Measurements from ENCODE around the gene DEDD. TPM values are rescaled to one million over a fixed set of nuclear protein-coding genes. Genes with fewer than 3 reads are reported as not detected.

DEDD gene
- polyA plus RNA-seq, 1 of the 3 experiments (the other 2 are of a cell fraction), result 45.0 TPM

GRCh38 chr1:161157867-161158266 lies 25.4 kb upstream of the DEDD start:
- Histone ChIP-seq H3K36me3 (replicated peaks in 1 of 2; ENCODE audit: control insufficient read depth in 1 of 2, insufficient read depth in 2 of 2, low read length in 1 of 2) (peaks cover 4 to 42% of the 10 kb centered on the region in 2 experiments), H3F3A (replicated peaks; ENCODE audit: insufficient read depth) (peaks cover 8% of the 10 kb centered on the region), H3K9me2 (no peaks in the 10 kb centered on the region), H3K27me3 (ENCODE audit: insufficient read depth) (no peaks in the 10 kb centered on the region), H3K27ac (ENCODE audit: low read depth in 2 of 2, low read length in 1 of 2) (no peak overlapping the region), H3K4me1 (ENCODE audit: control insufficient read depth in 1 of 2, insufficient read depth in 2 of 2, low read depth in 1 of 2, low read length in 1 of 2) (peaks cover 0 to 31% of the 10 kb centered on the region in 2 experiments; a peak in 3 of 4 replicates), H3K79me2 (ENCODE audit: insufficient read depth) (peaks cover 33% of the 10 kb centered on the region), H2AFZ (ENCODE audit: low read depth) (no peak overlapping the region), H4K20me1 (ENCODE audit: insufficient read depth) (no peaks in the 10 kb centered on the region), H3K4me3 (ENCODE audit: low read depth in 2 of 2, low read length in 1 of 2) (no peak overlapping the region), H3K4me2 (no peak overlapping the region), H3K9me3 (no peaks in the 10 kb centered on the region), H3K9ac (no peak overlapping the region)
- CTCF ChIA-PET, result interaction anchor here (0.6 to 1.5 kb wide), 7 partner anchors 8 to 46 kb away, joined by 3 to 5 read pairs (median 4); partner anchors contain the start of genes NIT1, PFDN2 and PPOX
- WGBS (ENCODE audit: low lambda C conversion rate), result 89% methylated on average over 1 of the region's 1 CpG
- POLR2A ChIA-PET, result interaction anchor here (0.7 kb wide), 1 partner anchor 433 kb away, joined by 6 read pairs; no protein-coding TSS in a partner anchor
- no peak for DNase-seq
- no peak for TF ChIP-seq NFIC (IDR thresholded peaks at IDR 0.05; ENCODE audit: borderline replicate concordance)
- TF ChIP-seq EP300 (IDR thresholded peaks at IDR 0.05; ENCODE audit: borderline replicate concordance in 1 of 2, low read depth in 1 of 2, low read length in 1 of 2), result no peak
- TF ChIP-seq EZH2phosphoT487 (IDR thresholded peaks at IDR 0.05; ENCODE audit: borderline replicate concordance, low read depth), result no peak
- TF ChIP-seq GABPA (IDR thresholded peaks at IDR 0.05; ENCODE audit: low read depth), result no peak
- TF ChIP-seq POLR2AphosphoS5 (IDR thresholded peaks at IDR 0.05; ENCODE audit: low read depth, low read length), result no peak
- no peak for TF ChIP-seq CHD2 (IDR thresholded peaks at IDR 0.05; ENCODE audit: low read length, partially characterized antibody)
- no peak for TF ChIP-seq SIN3A (IDR thresholded peaks at IDR 0.05; ENCODE audit: borderline replicate concordance, low read depth, low read length)
- TF ChIP-seq MEF2A (IDR thresholded peaks at IDR 0.05; ENCODE audit: borderline replicate concordance, low read depth), result no peak
- TF ChIP-seq USF2 (IDR thresholded peaks at IDR 0.05; ENCODE audit: borderline replicate concordance, low read depth, low read length), result no peak
- no peak for TF ChIP-seq SMC3 (IDR thresholded peaks at IDR 0.05; ENCODE audit: low read depth, low read length)
- TF ChIP-seq ZBTB33 (IDR thresholded peaks at IDR 0.05; ENCODE audit: borderline replicate concordance, low read depth), result no peak

- H3K4me1 ChIP-seq (ENCODE audit: control insufficient read depth in 1 of 2, insufficient read depth in 2 of 2, low read depth in 1 of 2, low read length in 1 of 2), result peaks cover 0 to 10% of the 10 kb centered on the region in 2 experiments; a peak in 3 of 4 replicates
- CTCF ChIA-PET, result interaction anchor here (0.8 to 1.6 kb wide), 5 partner anchors 11 to 82 kb away, joined by 3 to 5 read pairs (median 3); no protein-coding TSS in a partner anchor
- H3K79me2 ChIP-seq (ENCODE audit: insufficient read depth), result peaks cover 16% of the 10 kb centered on the region
- peak within 1 kb of the TSS; percentile 97 for H3K27ac ChIP-seq (ENCODE audit: low read depth in 2 of 2, low read length in 1 of 2)
- peak; percentile 79 for DNase-seq
- peak within 1 kb of the TSS; percentile 97 for H3K9ac ChIP-seq
- no peaks in the 10 kb centered on the region for H3K9me3 ChIP-seq
- POLR2A ChIA-PET, result interaction anchor here (0.6 to 1.3 kb wide), 5 partner anchors 12 to 109 kb away, joined by 3 to 12 read pairs (median 3); partner anchors contain the start of genes DEDD, KLHDC9, PPOX and USF1
- H3F3A ChIP-seq (replicated peaks; ENCODE audit: insufficient read depth), result peaks cover 4% of the 10 kb centered on the region
- peak within 1 kb of the TSS; percentile 93 for H2AFZ ChIP-seq (ENCODE audit: low read depth)
- 2% methylated on average over 30 of the region's 33 CpGs for WGBS (ENCODE audit: low lambda C conversion rate)
- peaks cover 4 to 19% of the 10 kb centered on the region in 2 experiments for H3K36me3 ChIP-seq (replicated peaks in 1 of 2; ENCODE audit: control insufficient read depth in 1 of 2, insufficient read depth in 2 of 2, low read length in 1 of 2)
- no peaks in the 10 kb centered on the region for H4K20me1 ChIP-seq (ENCODE audit: insufficient read depth)
- H3K27me3 ChIP-seq (ENCODE audit: insufficient read depth), result no peaks in the 10 kb centered on the region
- H3K9me2 ChIP-seq, result no peaks in the 10 kb centered on the region
- H3K4me2 ChIP-seq, result peak within 1 kb of the TSS; percentile 77
- peak within 1 kb of the TSS; percentile 61 to 98 for H3K4me3 ChIP-seq (ENCODE audit: low read depth in 2 of 2, low read length in 1 of 2)
- TF ChIP-seq REST (IDR thresholded peaks at IDR 0.05; ENCODE audit: low read depth, low read length) (peak; percentile 52; the same call in 1 of the 2 replicates), IRF3 (IDR thresholded peaks at IDR 0.05; ENCODE audit: low read depth, low read length) (no peak), CTCF (IDR thresholded peaks at IDR 0.05) (no peak), ELF1 (IDR thresholded peaks at IDR 0.05) (peak; percentile 99)
These were observed 21.3 kb upstream of the DEDD start, which contains the start of gene UFC1 for GRCh38 chr1:161153682-161154337. Gene UFC1, plus strand, starts transcription at chr1:161153978. Its CDS starts 20 bp downstream, at chr1:161153998.
